GM19035 (cell line): ENCODE data around the gene GATAD1.
"Not testable (repeated sequence)": the region's sequence is repeated elsewhere in the genome, so short reads cannot be mapped to it uniquely, and the experiment has no call there.

Experiments
- ATAC-seq: cut with Tn5 transposase; IDR thresholded peaks from one replicate; pipeline ENCODE4 v1.9.1; 2021; ENCODE audit not compliant: unreplicated experiment

GATAD1 gene

DNA sequence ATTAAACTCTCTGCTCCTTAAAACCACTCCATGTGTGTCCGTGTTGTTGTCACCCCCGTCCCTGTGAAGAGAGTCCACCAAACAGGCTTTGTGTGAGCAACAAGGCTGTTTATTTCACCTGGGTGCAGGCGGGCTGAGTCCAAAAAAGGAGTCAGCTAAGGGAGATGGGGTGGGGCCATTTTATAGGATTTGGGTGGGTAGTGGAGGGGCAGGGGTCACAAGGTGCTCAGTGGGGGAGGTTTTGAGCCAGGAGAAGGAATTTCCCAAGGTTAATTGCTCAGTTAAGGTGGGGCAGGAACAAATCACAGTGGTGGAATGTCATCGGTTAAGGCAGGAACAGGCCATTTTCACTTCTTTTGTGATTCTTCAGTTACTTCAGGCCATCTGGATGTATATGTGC, 31.9 kb downstream of the GATAD1 start:
- ATAC-seq = not testable (repeated sequence)

- ATAC-seq = not testable (repeated sequence)
These were observed 36.3 kb downstream of the GATAD1 start for GRCh38 chr7:92483624-92484023.

DNA sequence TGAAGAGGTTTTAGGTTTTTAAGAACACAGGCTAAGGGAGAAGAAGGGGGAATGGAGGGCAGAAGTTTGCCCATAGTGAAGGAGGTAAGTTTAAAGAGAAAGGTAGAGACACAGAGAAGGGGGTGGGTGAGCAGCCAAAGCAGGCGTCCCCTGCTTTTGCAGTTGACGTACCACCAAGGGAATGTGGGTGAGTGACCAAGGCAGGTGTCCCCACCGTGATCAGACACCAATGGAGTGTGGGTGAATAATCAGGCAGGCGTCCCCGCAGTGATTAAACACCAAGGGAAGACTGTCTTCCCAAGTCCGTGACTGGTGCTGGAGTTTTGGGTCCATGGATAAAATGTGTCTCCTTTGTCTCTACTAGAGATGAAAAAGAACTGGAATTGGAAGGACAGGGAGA, 36.9 kb downstream of the GATAD1 start:
- ATAC-seq = not testable (repeated sequence)

- ATAC-seq = no peak
These were observed 38.1 kb downstream of the GATAD1 start for GRCh38 chr7:92485267-92485892.

DNA sequence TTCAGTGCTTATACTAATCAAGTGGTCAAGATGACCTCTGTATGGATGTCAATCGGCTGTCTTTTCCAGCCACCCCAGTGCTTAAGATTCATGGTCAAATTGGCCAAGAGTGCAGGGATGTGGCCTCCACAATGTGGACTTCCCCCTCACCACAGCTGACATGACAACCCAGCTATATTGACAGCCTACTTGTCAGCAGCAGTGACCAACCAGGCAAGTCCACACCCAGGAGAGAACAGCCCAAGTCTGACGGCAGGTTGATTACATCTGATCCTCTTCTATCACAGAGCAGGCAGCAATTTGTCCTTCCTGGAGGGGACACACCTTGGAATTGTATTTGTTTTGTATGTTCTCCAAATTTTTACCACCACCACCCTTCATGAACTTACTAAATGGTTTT, 38.7 kb downstream of the GATAD1 start:
- no peak for ATAC-seq

GRCh38 chr7:92487804-92488203, 40.5 kb downstream of the GATAD1 start:
- ATAC-seq = no peak

DNA sequence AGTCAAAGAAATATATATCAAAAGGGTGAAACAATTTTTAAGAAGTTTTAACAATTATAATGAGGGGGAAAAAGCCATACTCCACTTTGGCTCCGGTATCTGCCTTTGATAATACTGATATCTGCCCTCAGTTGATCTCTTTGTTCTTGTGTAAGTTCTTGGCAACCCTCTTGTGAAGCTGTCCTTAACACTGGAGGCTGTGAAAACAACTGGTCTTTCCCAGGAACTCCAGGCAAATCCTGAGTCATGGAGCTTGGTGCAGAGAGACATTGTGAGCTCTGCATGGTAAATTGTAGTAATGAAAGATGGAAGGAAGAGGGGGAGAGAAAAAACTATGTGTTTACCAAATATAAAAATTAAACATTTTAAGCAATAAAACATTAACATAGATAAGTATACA, 42.4 kb downstream of the GATAD1 start:
- no peak for ATAC-seq

GRCh38 chr7:92496876-92497275, 49.6 kb downstream of the GATAD1 start:
- ATAC-seq = no peak

DNA sequence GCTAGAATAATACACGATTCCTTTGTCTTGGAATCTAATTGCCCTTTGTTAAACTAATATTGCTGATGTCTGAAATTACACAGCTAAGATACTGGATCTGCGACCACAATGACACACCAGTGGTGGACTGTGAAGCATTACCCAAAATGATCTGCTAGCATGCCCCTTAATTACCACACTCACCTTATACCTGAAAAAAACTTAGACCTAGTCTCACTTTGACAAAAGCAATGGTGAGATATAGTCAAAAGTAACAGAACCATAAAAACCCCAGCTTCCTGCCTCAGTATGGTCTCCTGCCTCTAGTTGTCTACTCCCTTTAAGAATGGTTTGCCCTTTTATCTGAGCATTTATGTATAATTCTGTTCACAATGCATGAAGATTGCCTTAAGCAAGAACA, 51.3 kb downstream of the GATAD1 start:
- no peak for ATAC-seq

GRCh38 chr7:92503767-92504166, 56.5 kb downstream of the GATAD1 start:
- no peak for ATAC-seq

- ATAC-seq = no peak
These were observed 57.3 kb downstream of the GATAD1 start for GRCh38 chr7:92504563-92504962.

DNA sequence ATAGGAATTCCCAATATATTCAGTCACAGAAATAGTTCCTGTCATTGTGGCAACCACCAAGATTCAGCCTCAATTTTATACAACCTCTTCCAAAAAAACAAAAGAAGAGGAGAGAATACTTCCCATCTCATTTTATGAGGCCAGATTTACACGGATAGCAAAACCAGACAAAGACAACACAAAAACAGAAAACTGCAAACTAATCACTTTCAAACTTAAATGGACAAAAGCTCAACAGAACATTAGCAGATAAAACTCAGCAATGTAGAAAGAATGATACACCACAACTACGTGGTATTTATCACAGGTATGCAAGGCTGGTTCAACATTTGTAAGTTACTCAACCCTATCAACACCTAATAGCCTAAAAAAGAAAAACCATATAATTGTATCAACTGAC, 59.1 kb downstream of the GATAD1 start:
- ATAC-seq = no peak

DNA sequence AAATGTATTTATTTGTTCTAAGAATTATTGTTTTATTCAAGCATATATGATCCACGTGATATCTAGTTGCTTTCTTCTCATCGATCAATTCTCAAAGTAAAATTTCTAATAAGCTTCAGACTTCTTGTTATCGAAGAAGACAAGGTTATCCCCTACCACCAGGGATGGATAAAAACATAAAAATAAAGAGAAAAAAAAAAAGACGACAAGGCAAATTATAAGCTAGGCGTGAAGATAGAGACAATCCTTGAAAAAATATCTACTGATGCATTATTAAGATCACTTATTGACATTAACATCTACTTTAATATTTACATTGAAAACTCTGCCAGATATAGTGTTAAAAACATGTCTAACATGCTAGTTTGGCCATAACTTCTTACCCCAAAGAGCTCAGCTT, 61.7 kb downstream of the GATAD1 start:
- ATAC-seq = no peak
